HepG2 (cell line): Measurements from ENCODE around the gene BTBD8. TPM values are rescaled to one million over a fixed set of nuclear protein-coding genes. Genes with fewer than 3 reads are reported as not detected.

Experiments used
- ATAC-seq: fragments of 200-7000 bp; cut with Tn5 transposase; 3 replicates; pipeline ENCODE4 v1.9.1; 2020; ENCODE audit warnings: mild to moderate bottlenecking, moderate library complexity
- BruUV-seq: library from RNA; stranded (reverse); fragments of 400-500 nt; replicated peaks from 2 replicates; lab custom pipeline; 2021; lab: Mats Ljungman, UMichigan
- CTCF ChIA-PET: fragments of 300-600 bp; formaldehyde crosslinking; extraction: SDS; loops from one replicate; lab custom pipeline; 2021; ENCODE audit warnings: low total read pairs, inconsistent platforms, low intra/inter-chr PET ratio; lab: Yijun Ruan, JAX
- POLR2A ChIA-PET: fragments of 350-600 bp; sonication (Branson Sonifier 250); formaldehyde crosslinking; loops from one replicate; lab custom pipeline; 2020; ENCODE audit warnings: antibody characterized with exemption, inconsistent platforms; lab: Yijun Ruan, JAX
- DNase-seq: peaks from one replicate; pipeline ENCODE4 v3.0.0-alpha.2; 2015; ENCODE audit warnings: low spot score
- FAIRE-seq: peaks from 3 replicates; lab custom pipeline; 2011; peaks lifted over from hg19 to GRCh38; lab: Jason Lieb, UNC
- H2AFZ ChIP-seq: one replicate; pipeline ENCODE4 v1.6.1; 2011; ENCODE audit warnings: low read length, inconsistent platforms
- H3K27ac ChIP-seq: fragments of 300-600 bp; 3 replicates; pipeline ENCODE4 v1.8.0; 2011; ENCODE audit warnings: mixed run types, mild to moderate bottlenecking, mixed read lengths, low read length, inconsistent platforms; ENCODE audit not compliant: insufficient read depth; ENCODE audit errors: extremely low read length
- H3K27me3 ChIP-seq, 2 experiments: fragments of 200-600 bp in 1 of 2; 2 replicates in 1 of 2; 3 replicates in 1 of 2; pipeline versions ENCODE4 v1.6.0 to v1.8.0; 2011; ENCODE audit warnings: low read length in 2 of 2, mild to moderate bottlenecking in 2 of 2, moderate library complexity in 2 of 2, inconsistent platforms in 1 of 2; ENCODE audit not compliant: insufficient read depth in 2 of 2, control insufficient read depth in 1 of 2
- H3K36me3 ChIP-seq, 2 experiments: fragments of 200-600 bp in 1 of 2; replicated peaks in 1 of 2; 2 replicates in 1 of 2; 3 replicates in 1 of 2; pipeline versions ENCODE4 v1.5.1 to v1.8.0; 2011; ENCODE audit warnings: low read length in 2 of 2, inconsistent platforms in 1 of 2; ENCODE audit not compliant: insufficient read depth in 2 of 2, control insufficient read depth in 1 of 2
- H3K4me1 ChIP-seq: 2 replicates; pipeline ENCODE4 v1.5.1; 2012; ENCODE audit warnings: low read length, inconsistent platforms; ENCODE audit not compliant: insufficient read depth
- H3K4me2 ChIP-seq: 2 replicates; pipeline ENCODE4 v1.6.0; 2011; ENCODE audit warnings: low read depth, low read length, inconsistent platforms
- H3K4me3 ChIP-seq, 3 experiments: fragments of 200-600 bp in 1 of 3; sonication (generic), shearing (Covaris generic) in 1 of 3; replicated peaks in 1 of 3; 2 replicates each; pipeline ENCODE4 v1.5.1; 2011 to 2016; ENCODE audit warnings: low read length in 3 of 3, inconsistent platforms in 2 of 3, low read depth in 2 of 3, mild to moderate bottlenecking in 2 of 3, control low read depth in 1 of 3, mixed read lengths in 1 of 3; ENCODE audit not compliant: insufficient read depth in 1 of 3
- H3K79me2 ChIP-seq: one replicate; pipeline ENCODE4 v1.6.1; 2011; ENCODE audit warnings: low read length, inconsistent platforms; ENCODE audit not compliant: insufficient read depth
- H3K9ac ChIP-seq: 2 replicates; pipeline ENCODE4 v1.6.0; 2011; ENCODE audit warnings: mild to moderate bottlenecking, low read depth, low read length, inconsistent platforms; ENCODE audit not compliant: insufficient read depth
- H3K9me3 ChIP-seq: 2 replicates; pipeline ENCODE4 v1.5.1; 2012; ENCODE audit warnings: mild to moderate bottlenecking, low read length
- H4K20me1 ChIP-seq: 2 replicates; pipeline ENCODE4 v1.6.0; 2011; ENCODE audit warnings: inconsistent platforms, mild to moderate bottlenecking, low read length, moderate library complexity; ENCODE audit not compliant: insufficient read depth
- ATM ChIP-seq: fragments of 450-650 bp; IDR thresholded peaks from 2 replicates; pipeline ENCODE4 v1.7.1; 2017; ENCODE audit warnings: mild to moderate bottlenecking, borderline replicate concordance
- EP300 ChIP-seq, 3 experiments: sonication (generic) in 1 of 3; formaldehyde crosslinking in 1 of 3; IDR thresholded peaks; 2 replicates each; pipeline versions ENCODE4 v1.5.1 to v1.6.1; 2011 to 2020; ENCODE audit warnings: low read depth in 2 of 3, low read length in 2 of 3, borderline replicate concordance in 1 of 3, improper control_type of control experiment in 1 of 3, mild to moderate bottlenecking in 1 of 3, missing genetic modification reagents in 1 of 3, moderate library complexity in 1 of 3
- HOXA7 ChIP-seq: sonication (generic); formaldehyde crosslinking; IDR thresholded peaks from 2 replicates; pipeline ENCODE4 v1.8.1; 2022; ENCODE audit warnings: mild to moderate bottlenecking, missing genetic modification reagents, moderate library complexity
- JDP2 ChIP-seq: sonication (generic); formaldehyde crosslinking; IDR thresholded peaks from 2 replicates; pipeline ENCODE4 v1.8.1; 2022; ENCODE audit warnings: missing genetic modification reagents, borderline replicate concordance
- MXI1 ChIP-seq: IDR thresholded peaks from 3 replicates; pipeline ENCODE4 v1.6.1; 2012; ENCODE audit warnings: low read depth, low read length, inconsistent platforms, borderline replicate concordance
- NFE2L1 ChIP-seq: sonication (generic); formaldehyde crosslinking; IDR thresholded peaks from 2 replicates; pipeline ENCODE4 v1.4.0; 2020; ENCODE audit warnings: missing genetic modification reagents, mild to moderate bottlenecking, borderline replicate concordance
- PHF20 ChIP-seq: sonication (generic); formaldehyde crosslinking; IDR thresholded peaks from 2 replicates; pipeline ENCODE4 v1.5.0; 2020; ENCODE audit warnings: mild to moderate bottlenecking, missing genetic modification reagents
- U2AF1 ChIP-seq: fragments of 200-400 bp; formaldehyde crosslinking; optimal IDR thresholded peaks from 2 replicates; pipeline ENCODE3; 2017; ENCODE audit warnings: mild to moderate bottlenecking, low read depth, low read length
- U2AF2 ChIP-seq: fragments of 200-400 bp; formaldehyde crosslinking; IDR thresholded peaks from 2 replicates; pipeline ENCODE4 v1.6.1; 2017; ENCODE audit warnings: low read depth, mild to moderate bottlenecking, low read length
- WGBS: methylation state at CpG from one replicate; pipeline ENCODE4 v1.1.6; 2017; ENCODE audit warnings: low lambda C conversion rate; 5-methylcytosine and 5-hydroxymethylcytosine counted together
- in situ Hi-C: cut with HindIII; loops from 2 replicates; pipeline ENCODE4 v1.10.0; 2017; ENCODE audit warnings: low pct_unique_long_range_greater_than_20kb; ENCODE audit not compliant: extremely low pct_ligation_motif_present
- intact Hi-C: fragments of 100-400 bp; cut with micrococcal nuclease; formaldehyde crosslinking; loops from one replicate; pipeline ENCODE4 v1.10.0; 2022; ENCODE audit not compliant: unreplicated experiment
- polyA plus RNA-seq, 8 experiments: library from polyadenylated mRNA; depleted of rRNA in 3 of 8; stranded (reverse) in 7 of 8; unstranded in 1 of 8; fragments of >200 nt; fragmentation: Illumina TruSeq in 4 of 8; extraction: Trizol in 4 of 8; gene quantifications; 2 replicates each; pipeline versions ENCODE4 v1.2.1 to v1.2.3, GENCODE V29; 2011 to 2016; ENCODE audit warnings: low read depth in 4 of 8, missing spikeins in 1 of 8, mixed read lengths in 1 of 8; ENCODE audit not compliant: insufficient read depth in 1 of 8
- total RNA-seq, 5 experiments: library from RNA; depleted of rRNA; stranded (reverse); fragments of >200 nt; fragmentation: Illumina TruSeq; extraction: Trizol; gene quantifications; 2 replicates each; pipeline ENCODE4 v1.2.3, GENCODE V29; 2016; ENCODE audit warnings: low read depth in 1 of 5
- TF ChIP-seq, protein P1 (sequence below): sonication (generic); formaldehyde crosslinking; IDR thresholded peaks from 2 replicates; pipeline ENCODE4 v1.4.0; 2020; ENCODE audit warnings: missing genetic modification reagents, mild to moderate bottlenecking, borderline replicate concordance
- TF ChIP-seq, protein P2 (sequence below): sonication (generic); formaldehyde crosslinking; IDR thresholded peaks from 2 replicates; pipeline ENCODE4 v1.4.0; 2020; ENCODE audit warnings: mild to moderate bottlenecking, missing genetic modification reagents
- TF ChIP-seq, protein P3 (sequence below): sonication (generic); formaldehyde crosslinking; IDR thresholded peaks from 2 replicates; pipeline ENCODE4 v1.5.0; 2020; ENCODE audit warnings: mild to moderate bottlenecking, low read depth, missing genetic modification reagents, borderline replicate concordance
- TF ChIP-seq, protein P4 (sequence below): sonication (generic); formaldehyde crosslinking; IDR thresholded peaks from 2 replicates; pipeline ENCODE4 v1.4.0; 2020; ENCODE audit warnings: mild to moderate bottlenecking, missing genetic modification reagents

BTBD8 gene
- total and polyA plus RNA-seq, 2 of the 13 experiments (the other 11 are each of a cell fraction or from before 2014, with no cell fraction given) = 0.41 to 1.8 TPM

DNA sequence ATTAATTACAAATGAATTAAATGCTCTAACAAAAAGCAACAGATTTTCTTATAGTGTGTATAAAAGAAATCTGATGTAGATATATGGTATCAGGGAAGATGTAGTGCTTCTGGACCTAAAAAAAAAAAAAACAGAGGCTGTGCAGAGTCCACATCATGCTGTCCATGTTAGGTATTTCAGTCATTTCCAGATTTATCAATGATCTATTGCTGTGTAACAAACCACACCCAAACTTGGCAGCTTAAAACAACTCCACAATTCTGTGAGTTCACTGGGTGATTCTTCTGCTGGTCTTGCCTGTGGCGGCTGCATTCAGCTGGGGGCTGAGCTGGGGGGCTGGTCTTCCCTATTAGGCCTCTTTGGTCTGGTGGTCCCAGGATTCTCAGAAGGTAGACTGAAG is 85.2 kb downstream of the BTBD8 start:
- no peaks in the 10 kb centered on the region for H3K4me1 ChIP-seq
- FAIRE-seq = no peak
- ChIA-PET CTCF (no interaction called here), POLR2A (no interaction called here)
- no TSS peak for BruUV-seq
- H2AFZ ChIP-seq = no peak overlapping the region
- no peak for ATAC-seq
- H3K79me2 ChIP-seq = no peaks in the 10 kb centered on the region
- DNase-seq = no peak
- H3K4me3 ChIP-seq = no peak overlapping the region
- in situ Hi-C loops (no loop called here), intact Hi-C loops (no loop called here)
- H4K20me1 ChIP-seq = no peaks in the 10 kb centered on the region
- H3K4me2 ChIP-seq = no peak overlapping the region
- H3K27ac ChIP-seq = no peak overlapping the region
- no peak overlapping the region for H3K9ac ChIP-seq
- peaks cover under 1% of the 10 kb centered on the region; the same call in 1 of the 2 replicates for H3K9me3 ChIP-seq
- H3K36me3 ChIP-seq = no peaks in the 10 kb centered on the region
- 100% methylated on average over 1 of the region's 1 CpG for WGBS
- no peaks in the 10 kb centered on the region for H3K27me3 ChIP-seq
- no peak for TF ChIP-seq MXI1
- TF ChIP-seq ATM = no peak
- TF ChIP-seq, protein P1, sequence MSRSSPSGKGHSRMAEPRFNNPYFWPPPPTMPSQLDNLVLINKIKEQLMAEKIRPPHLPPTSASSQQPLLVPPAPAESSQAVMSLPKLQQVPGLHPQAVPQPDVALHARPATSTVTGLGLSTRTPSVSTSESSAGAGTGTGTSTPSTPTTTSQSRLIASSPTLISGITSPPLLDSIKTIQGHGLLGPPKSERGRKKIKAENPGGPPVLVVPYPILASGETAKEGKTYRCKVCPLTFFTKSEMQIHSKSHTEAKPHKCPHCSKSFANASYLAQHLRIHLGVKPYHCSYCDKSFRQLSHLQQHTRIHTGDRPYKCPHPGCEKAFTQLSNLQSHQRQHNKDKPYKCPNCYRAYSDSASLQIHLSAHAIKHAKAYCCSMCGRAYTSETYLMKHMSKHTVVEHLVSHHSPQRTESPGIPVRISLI (CRISPR knock-in tag) = no peak
- no peak for TF ChIP-seq U2AF2
- TF ChIP-seq NFE2L1 = no peak
- no peak for TF ChIP-seq EP300 (IDR thresholded peaks at IDR 0.05; ENCODE audit: low read depth in 2 of 2, low read length in 2 of 2)
- no peak for TF ChIP-seq EP300 (CRISPR knock-in tag; IDR thresholded peaks at IDR 0.05; ENCODE audit: borderline replicate concordance)
- no peak for TF ChIP-seq JDP2 (CRISPR knock-in tag)
- TF ChIP-seq HOXA7 = no peak
- TF ChIP-seq, protein P2, sequence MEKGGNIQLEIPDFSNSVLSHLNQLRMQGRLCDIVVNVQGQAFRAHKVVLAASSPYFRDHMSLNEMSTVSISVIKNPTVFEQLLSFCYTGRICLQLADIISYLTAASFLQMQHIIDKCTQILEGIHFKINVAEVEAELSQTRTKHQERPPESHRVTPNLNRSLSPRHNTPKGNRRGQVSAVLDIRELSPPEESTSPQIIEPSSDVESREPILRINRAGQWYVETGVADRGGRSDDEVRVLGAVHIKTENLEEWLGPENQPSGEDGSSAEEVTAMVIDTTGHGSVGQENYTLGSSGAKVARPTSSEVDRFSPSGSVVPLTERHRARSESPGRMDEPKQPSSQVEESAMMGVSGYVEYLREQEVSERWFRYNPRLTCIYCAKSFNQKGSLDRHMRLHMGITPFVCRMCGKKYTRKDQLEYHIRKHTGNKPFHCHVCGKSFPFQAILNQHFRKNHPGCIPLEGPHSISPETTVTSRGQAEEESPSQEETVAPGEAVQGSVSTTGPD = no peak
- no peak for TF ChIP-seq U2AF1
- TF ChIP-seq, protein P3, sequence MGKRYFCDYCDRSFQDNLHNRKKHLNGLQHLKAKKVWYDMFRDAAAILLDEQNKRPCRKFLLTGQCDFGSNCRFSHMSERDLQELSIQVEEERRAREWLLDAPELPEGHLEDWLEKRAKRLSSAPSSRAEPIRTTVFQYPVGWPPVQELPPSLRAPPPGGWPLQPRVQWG (CRISPR knock-in tag) = no peak
- TF ChIP-seq PHF20 = no peak
- TF ChIP-seq, protein P4, sequence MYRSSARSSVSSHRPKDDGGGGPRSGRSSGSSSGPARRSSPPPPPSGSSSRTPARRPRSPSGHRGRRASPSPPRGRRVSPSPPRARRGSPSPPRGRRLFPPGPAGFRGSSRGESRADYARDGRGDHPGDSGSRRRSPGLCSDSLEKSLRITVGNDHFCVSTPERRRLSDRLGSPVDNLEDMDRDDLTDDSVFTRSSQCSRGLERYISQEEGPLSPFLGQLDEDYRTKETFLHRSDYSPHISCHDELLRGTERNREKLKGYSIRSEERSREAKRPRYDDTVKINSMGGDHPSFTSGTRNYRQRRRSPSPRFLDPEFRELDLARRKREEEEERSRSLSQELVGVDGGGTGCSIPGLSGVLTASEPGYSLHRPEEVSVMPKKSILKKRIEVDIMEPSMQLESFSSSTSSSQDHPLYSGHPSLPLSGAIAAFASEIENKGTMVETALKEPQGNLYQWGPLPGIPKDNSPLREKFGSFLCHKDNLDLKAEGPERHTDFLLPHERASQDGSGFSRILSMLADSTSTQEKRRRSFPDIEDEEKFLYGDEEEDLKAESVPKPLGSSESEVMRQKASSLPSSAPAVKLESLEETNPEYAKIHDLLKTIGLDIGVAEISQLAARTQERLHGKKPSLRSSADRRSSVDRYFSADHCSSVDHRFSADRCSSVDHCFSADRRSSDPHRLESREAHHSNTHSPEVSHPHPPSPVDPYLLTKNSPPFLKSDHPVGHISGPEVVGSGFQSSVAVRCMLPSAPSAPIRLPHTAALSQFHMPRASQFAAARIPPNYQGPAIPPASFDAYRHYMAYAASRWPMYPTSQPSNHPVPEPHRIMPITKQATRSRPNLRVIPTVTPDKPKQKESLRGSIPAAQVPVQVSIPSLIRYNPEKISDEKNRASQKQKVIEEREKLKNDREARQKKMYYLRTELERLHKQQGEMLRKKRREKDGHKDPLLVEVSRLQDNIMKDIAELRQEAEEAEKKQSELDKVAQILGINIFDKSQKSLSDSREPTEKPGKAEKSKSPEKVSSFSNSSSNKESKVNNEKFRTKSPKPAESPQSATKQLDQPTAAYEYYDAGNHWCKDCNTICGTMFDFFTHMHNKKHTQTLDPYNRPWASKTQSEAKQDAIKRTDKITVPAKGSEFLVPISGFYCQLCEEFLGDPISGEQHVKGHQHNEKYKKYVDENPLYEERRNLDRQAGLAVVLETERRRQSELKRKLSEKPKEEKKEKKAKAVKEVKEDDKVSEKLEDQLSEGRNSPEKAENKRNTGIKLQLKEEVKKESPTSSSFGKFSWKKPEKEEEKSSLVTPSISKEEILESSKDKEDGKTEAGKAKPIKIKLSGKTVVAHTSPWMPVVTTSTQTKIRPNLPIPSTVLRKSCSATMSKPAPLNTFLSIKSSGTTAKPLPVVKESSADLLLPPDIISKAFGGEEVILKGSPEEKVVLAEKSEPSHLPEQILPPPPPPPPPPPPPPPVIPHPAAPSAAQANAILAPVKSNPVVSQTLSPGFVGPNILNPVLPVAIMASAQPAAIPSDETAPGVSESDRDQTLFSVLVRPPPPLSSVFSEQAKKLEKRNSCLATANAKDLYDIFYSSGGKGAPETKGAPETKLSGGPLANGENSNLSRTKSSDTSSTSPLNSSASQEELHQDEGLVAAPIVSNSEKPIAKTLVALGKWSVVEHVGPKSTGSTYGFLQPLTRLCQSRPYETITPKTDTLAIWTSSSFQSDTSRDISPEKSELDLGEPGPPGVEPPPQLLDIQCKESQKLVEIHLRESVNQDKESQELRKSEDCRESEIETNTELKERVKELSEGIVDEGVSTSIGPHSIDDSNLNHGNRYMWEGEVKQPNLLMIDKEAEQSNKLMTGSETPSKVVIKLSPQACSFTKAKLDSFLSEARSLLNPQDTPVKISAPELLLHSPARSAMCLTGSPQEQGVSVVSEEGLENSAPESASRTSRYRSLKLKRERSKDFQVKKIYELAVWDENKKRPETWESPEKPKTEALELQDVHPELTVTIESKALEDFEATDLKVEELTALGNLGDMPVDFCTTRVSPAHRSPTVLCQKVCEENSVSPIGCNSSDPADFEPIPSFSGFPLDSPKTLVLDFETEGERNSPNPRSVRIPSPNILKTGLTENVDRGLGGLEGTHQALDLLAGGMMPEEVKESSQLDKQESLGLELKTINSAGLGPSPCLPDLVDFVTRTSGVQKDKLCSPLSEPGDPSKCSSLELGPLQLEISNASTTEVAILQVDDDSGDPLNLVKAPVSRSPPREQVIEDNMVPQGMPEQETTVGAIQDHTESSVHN (CRISPR knock-in tag) = no peak
